NCI-H1105 treated with DMSO at 0.1 percent for 48 hours (cell line): ENCODE measurements around the gene RANBP10.
"Not testable (repeated sequence)": the region's sequence is repeated elsewhere in the genome, so short reads cannot be mapped to it uniquely, and the experiment has no call there.

Experiments
- DNase-seq: peaks from one replicate; lab custom pipeline; 2025; lab: John Stamatoyannopoulos, UW

Gene RANBP10

DNA sequence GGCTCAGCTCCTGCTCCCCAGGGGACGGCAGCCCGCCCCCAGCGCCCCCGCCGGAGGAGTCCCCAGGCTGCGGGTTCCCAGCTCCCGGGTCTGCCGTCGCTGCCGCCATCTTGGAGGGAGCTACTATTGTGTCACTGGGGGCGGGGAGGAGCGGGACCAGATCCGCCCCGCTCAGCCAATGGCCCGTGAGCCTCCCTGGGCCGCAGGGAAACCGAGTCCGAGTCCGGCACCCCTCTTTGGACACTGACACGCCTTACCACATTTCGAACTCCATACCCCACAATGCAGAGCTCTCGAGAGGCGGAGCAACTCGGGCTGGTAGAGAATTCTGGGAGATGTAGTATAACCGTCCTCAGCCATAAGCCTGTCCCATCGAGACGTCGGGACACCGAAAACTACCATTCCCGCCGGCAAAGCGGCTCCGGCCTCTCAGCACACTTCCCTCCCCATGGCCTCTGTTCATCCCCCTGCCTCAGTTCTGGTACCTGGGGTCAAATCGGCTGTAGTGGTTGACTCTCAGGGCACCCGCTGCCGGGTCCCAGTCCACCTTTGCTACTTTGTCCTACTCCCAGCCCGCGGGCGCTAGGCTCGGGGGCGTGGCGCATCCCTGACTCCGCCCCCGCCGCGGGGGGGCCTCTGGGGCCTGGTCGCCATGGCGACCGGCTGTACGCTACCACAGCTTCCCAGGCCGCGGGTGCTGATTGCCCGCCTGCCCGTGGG, at the start of gene RANBP10, which contains the start of gene TSNAXIP1:
RANBP10 (minus strand) TSS at position 133 of the 720 bp plus-strand sequence; CDS start at position 109, 24 bp downstream.
TSNAXIP1 (plus strand) TSS at position 462 of the 720 bp plus-strand sequence. CDS start 261 bp downstream, outside the sequence.
- DNase-seq: peak; percentile 96

DNA sequence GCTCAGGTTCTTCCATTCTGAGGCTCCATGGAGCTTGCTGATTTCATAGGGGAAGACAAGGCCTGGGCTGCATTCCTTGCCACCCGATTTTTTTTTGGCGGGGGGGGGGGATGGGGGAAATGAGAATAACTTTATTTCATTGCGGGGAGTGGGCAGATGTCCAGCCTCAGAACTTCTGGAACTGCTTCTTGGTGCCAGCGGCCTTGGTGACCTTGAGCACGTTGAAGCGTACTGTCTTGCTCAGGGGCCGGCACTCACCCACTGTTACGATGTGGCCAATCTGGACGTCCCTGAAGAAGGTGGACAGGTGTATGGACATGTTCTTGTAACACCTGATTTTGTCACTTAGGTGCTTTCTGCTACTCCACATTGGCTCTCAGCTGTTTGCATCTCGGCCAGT, 49.4 kb upstream of the RANBP10 start:
- DNase-seq: no peak

DNA sequence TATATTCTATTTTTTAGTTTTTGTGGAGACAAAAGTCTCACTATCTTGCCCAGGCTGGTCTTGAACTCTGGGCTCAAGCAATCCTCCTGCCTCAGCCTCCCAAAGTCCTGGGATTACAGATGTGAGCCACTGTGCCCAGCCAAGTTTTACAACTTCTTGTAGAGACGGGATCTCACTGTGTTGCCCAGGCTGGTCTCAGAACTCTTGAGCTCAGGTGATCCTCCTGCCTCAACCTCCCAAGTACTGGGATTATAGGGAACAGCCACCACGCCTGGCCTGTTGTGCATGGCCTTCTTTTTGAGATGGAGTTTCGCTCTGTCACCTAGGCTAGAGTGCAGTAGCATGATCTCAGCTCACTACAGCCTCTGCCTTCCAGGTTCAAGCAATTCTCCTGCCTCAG, 47.3 kb upstream of the RANBP10 start:
- no peak for DNase-seq

DNA sequence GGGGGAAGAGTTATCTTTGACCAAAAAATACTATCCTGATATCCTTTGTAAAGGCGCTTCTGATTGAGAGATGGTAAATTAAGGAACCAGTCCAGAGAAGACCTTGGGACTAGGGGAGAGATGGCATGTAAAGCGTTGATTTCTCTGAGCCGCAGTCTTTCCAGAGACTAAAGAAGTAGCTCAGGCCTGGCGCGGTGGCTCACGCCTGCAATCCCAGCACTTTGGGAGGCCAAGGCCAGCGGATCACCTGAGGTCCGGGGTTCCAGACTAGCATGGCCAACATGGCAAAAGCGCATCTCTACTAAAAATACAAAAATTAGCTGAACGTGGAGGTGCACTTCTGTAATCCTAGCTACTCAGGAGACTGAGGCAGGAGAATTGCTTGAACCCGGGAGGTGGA, 41.8 kb upstream of the RANBP10 start:
- DNase-seq: no peak

DNA sequence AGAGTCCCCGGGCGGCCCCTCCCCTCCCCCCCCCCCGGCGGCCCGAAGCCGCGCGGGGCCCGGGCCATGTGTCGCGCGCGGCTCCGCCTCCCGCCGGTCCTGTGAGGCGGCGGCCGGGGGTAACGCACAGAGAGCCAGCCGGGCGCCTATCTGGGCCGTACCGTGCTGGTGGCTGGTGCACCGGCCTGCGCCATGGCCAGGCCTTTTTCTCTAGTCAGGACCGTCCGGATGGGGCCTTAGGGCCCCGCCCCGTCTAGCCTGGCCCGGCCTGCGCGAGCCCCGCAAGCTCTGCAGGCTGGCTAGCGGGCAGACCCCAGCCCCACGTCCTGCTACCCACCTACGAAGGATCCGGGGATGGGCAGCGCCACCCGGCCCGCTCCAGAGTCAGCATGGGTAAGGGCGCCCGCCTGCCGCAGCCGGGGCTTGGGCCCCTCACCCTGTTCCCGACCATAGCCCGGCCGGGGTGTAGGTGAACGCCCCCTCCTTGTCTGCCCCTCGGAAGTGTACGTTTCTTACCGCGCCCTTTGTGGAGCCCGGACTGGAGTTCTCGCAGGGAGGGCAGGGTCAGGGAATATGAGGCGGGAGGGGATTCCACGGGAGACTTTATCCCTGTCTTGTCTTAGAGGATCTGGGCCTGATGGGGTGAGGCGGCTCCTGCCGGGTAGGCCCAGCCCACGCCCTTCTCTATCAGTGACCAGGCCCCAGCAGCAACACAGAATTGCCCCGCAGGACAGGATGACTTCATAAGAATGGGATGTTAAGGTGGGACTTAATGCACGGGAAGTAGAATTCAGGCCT, 40.9 kb upstream of the RANBP10 start, which contains the start of gene CENPT:
CENPT (minus strand) TSS at position 630 of the 798 bp plus-strand sequence. CDS start 13,834 bp downstream, outside the sequence.
- no peak for DNase-seq

DNA sequence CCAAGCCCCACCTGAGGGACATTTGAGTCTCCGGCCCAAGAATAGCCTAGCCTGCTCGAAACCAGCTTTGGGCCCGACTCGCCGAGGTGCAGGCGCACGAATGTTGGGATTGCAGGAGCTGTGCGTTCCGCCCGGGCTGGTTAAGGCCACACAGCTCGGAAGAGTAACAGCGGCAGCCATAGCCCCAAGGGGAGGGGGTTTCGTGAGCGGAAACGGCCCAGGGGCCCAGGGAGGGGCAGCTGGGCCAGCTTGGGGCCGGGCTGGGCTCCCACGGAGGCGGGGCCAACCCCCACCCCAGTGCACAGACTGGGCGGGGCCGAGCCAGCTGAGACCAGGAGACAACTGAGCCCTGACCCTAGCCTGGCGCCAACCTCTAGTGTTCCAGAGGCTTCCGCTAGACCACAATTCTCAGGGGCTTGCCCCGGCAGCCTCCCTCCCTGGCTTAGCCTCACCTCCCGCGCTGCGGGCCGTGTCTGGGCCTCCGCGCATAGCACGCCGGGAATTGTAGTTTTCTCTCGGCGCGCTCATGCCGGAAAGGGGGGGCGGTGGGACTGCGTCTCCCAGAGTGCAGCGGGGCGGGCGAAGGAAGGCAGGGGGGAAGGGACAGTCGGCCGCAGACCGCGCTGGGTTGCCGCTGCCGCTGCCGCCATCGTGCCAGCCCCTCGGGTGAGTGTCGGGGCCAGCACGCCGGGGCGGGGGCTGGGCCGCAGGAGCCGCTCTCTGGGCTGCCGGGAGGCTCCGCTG, 40.1 kb upstream of the RANBP10 start, which contains the start of gene NUTF2:
NUTF2 (plus strand) TSS at position 614 of the 744 bp plus-strand sequence. CDS start 18,198 bp downstream, outside the sequence.
- peak; percentile 88 for DNase-seq

DNA sequence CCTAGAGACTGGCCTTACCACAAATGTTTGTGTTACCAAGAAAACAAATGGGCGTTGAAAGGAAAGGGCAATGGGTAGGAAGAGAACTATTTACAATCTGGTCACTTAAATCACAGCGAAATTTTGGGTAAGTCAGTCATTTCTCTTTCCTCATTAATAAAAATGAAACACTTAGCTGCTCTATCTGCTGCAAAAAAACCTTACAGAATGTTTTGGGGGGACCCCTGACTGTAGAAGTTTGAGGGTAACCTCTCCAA, 39.6 kb upstream of the RANBP10 start:
- no peak for DNase-seq

DNA sequence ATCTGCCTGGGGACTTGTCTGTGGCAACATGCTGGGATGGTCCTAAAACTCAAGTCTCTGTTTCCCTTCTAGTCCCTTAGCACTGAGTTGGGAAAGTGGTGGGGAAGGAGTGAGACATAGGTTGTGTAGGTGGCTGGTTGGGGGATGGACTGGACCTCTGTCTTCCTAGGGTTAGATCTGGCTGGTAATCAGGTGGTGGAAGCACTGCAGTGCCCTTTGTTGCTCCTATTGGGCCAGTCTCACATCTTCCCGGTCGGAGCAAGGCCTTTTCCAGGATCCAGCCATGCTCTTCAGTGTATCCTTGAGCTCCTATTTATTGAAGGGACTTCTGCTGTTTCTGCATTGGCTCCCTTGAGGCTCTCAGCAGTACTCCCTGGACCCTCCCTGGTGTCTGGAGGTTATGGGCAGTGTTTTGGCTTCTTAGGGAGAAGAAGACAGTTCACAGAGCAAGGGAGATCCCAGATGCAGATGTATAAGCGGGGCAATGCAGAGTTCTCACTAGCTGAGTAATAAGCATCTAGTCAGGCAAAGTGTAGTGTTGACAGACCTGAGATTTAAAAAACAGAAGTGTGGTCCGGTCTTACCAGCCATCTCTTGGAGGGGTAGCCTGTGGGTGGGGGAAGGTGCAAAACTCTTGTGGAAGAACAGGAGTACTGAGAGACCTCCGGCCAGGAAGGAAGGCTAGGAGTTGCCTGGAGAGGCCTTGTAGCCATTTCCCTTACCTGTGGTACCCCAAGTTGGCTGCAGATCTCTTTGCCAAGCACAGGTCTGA, 39.1 kb upstream of the RANBP10 start:
- DNase-seq: no peak

DNA sequence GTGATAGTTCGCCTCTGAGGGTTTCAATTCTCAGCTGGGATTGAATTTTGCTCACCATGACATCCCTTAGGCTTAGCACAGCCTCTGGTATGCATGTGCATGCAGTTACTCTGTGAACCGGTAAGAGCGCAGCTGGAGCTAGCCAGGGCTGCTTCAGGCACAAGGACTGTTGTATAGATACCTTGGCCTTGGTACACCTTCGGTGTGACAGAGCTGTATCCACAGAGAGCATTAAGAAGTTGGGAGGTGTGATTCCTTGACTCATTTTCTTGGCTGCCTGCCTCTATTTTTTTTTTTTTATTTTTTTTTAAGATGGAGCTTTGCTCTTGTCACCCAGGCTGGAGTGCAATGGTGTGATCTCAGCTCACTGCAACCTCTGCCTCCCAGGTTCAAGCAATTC, 38.1 kb upstream of the RANBP10 start:
- DNase-seq: no peak

DNA sequence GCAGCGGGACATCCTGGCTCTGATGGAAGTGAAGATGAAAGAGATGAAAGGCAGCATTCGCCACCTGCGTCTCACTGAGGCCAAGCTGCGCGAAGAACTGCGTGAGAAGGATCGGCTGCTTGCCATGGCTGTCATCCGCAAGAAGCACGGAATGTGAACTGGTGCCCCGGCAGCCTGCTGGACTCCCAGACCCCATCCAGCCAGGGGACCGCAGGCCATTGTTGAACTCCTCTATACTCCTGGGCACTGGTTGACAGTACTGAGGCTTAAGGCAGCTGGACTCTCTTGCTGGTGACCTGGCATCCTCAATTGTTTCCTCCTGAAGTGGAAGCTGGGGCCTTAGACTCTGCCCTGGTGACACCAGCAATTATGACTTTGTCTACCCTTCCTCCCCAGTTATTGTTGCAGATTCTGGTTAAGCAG, 37.0 kb upstream of the RANBP10 start:
- DNase-seq: no peak

DNA sequence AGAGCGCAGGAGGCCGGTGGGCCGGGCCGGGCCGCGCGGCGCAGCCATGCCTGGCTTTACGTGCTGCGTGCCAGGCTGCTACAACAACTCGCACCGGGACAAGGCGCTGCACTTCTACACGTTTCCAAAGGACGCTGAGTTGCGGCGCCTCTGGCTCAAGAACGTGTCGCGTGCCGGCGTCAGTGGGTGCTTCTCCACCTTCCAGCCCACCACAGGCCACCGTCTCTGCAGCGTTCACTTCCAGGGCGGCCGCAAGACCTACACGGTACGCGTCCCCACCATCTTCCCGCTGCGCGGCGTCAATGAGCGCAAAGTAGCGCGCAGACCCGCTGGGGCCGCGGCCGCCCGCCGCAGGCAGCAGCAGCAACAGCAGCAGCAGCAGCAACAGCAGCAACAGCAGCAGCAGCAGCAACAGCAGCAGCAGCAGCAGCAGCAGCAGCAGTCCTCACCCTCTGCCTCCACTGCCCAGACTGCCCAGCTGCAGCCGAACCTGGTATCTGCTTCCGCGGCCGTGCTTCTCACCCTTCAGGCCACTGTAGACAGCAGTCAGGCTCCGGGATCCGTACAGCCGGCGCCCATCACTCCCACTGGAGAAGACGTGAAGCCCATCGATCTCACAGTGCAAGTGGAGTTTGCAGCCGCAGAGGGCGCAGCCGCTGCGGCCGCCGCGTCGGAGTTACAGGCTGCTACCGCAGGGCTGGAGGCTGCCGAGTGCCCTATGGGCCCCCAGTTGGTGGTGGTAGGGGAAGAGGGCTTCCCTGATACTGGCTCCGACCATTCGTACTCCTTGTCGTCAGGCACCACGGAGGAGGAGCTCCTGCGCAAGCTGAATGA, 36.4 kb upstream of the RANBP10 start:
- DNase-seq: peak; percentile 34

DNA sequence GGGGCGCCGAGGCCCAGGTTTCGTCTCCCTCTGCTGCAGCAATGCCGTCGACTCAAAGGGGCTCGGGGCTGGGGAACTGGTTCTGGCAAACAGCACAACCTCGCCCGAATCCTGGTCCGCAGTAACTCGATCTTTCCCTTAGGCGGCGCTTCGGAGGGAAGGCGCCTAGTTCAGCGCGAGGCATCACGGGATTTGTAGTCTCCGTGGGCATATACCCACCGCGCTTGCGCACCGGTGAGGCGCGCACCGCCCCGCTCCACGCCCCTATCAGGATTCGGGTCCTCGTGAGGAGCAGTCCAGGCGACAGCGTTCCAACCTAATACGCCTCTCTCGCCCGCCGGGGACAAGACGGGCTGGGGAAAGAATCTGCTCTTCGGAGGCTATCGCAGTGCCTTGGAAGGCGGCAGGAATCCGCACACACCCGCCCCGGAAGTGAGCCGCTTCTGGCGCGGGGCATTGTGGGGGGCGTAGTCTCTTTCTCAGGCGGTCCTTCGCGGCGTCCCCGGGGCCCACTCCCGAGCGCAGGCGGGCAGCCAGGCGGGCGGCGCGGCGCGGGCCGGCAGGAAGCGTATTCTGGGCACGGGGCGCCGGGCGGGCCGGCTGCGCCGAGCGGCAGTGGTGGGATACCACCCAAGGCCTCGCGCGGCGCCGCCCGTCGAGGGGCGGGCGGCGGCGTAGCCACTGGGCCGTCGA, 35.6 kb upstream of the RANBP10 start, which contains the start of gene THAP11:
THAP11 (plus strand) TSS at position 505 of the 693 bp plus-strand sequence. CDS start 235 bp downstream, outside the sequence.
- DNase-seq: peak; percentile 89

DNA sequence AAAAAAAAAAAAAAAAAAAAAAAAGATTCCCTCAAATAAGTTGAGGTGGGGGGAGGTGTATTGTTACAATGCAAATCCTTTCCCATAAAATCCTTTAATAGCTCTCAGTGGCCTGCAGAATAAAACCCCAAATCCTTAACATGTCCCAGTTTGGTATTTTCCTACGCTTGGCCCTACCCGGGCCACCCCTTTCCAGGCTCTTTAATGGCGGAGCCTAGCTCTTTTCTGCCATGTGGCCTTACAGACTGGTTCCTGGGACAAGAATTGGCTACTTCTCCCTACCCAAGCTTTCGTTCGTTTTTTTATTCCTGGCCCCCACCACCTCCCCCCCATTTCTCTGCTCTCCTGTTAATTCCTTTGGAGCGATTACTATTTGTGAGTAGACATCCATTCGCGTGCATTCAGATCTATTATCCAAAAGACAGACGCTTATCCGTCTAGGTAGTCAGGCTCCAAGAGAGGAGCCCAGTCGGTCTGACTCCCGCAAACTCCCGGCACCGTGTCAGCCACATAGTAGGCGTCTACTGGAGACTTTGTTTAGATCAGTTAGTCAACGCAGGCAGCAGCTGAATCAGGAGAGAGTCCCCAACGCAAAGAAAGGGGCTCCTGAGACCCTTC, 34.9 kb upstream of the RANBP10 start:
- no peak for DNase-seq

DNA sequence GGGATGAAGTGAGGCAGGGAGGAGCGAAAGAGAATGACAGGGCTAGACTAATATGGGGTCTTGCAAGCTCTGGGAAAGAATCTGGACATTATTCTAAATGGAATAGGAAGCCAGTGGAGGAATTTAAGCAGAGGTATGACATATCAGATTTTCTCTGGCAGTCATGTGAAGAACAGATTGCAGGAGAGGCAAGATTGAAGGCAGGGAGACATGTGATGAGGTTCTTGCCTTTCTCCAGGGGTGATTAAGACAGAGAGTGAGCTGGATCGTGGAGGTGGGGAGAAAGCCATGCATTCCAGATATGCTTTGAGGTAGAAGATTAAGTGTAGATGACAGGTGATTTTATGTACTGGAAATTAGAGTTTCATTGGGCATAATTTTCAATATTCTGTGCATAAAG, 31.5 kb upstream of the RANBP10 start:
- no peak for DNase-seq

DNA sequence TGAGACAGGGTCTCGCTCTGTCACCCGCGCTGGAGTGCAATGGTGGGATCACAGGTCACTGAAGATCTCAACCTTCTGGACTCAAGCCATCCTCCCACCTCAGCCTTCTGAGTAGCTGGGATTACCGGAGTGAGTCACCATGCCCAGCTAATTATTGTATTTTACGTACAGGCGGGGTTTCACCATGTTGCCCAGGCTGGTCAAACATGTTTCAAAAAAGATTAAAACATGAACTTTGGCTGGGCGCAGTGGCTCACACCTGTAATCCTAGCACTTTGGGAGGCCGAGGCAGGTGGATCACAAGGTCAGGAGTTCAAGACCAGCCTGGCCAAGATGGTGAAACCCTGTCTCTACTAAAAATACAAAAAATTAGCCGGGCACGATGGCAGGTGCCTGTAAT, 30.8 kb upstream of the RANBP10 start:
- not testable (repeated sequence) for DNase-seq

DNA sequence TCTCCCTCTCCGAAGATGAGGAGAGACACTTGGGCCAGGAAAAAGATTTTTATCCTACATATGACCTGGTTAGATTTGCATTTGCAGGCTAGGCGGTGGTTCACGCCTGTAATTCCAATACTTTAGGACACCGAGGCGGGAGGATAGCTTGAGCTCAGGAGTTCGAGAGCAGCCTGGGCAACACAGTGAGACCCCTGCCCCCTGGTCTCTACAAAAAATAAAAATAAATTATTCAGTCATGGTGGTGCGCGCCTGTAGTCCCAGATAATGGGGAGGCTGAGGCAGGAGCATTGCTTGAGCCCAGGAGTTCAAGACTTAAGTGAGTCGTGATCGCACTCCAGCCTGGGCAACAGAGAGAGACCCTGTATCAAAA, 27.9 kb upstream of the RANBP10 start:
- no peak for DNase-seq

DNA sequence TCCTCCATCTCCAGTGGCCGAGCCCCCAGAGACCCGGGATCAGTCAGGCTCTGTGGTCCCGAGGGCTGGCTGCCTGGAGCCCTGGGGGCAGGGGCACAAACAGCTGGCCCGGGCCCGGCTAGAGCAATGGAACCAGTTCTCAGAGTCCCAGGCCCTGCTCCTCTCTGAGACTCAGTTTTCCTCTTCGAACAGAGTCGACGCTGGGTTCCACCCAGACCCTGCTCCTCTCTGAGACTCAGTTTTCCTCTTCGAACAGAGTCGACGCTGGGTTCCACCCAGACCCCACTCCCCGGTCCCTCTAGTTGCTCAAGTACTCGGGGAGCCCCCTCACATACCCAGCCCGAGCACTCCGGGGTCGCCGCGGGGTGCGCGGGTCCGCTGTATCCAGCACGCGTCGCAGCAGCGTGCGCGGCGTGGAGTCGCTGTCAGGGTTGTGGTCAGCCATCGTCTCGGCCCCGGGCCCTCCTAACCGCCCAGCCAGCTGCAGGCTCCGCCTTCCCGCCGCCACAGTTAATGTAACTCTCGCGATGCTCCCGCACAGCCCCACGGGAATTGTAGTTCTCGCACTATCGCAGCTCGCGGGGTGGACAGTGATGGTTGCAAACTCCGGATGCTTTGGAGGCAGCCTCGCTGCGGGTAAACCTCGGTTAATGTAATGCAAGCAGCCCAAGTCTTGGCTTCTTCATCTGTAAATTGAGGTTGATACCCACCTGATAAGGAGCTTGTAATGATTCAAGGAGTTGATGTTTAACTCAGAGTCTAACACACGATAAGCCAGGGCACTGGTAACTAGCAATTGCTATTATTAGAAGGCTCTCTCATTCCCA, 27.3 kb upstream of the RANBP10 start:
- peak; percentile 78 for DNase-seq

DNA sequence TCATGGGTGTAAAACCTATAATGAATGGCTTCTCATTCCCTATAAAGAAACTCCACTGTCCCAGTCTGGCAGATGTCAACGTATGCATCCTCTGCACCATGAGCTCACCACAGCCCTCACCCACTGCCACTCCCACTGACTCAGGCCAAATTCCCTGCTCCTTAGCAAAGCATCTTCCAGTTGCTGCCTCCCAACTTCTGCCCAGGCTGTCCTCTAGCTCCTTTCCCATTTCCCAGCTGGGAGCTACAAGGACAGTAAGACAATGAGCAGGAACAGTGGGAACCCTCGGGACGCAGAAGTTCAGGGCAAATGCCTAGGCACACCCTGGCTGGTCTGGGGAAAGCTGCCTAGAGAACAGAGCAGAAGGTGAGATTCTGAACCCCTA, 26.7 kb upstream of the RANBP10 start:
- DNase-seq: no peak

DNA sequence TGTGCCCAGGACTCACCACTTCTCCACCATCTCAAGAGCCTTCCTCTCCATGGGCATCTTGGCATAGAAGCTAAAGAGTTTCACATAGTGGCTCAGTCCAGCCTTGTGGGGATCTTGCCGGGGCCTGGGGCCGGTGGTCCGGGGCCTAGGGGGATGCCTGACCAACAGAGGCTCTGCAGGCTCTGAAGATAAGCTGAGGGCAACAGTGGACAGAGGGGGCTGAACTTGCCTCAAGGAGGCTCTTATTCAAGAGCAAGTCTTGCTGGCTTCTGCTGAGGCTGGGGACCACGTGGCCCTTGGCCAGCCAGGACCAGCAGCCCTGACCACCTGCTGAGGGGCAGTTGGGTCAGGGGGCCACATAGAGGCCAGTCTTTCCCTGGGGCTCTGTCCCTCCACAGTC, 22.3 kb upstream of the RANBP10 start:
- no peak for DNase-seq
